ENCODE data around the gene PCP2.

Gene PCP2

GRCh38 chr19:7618771-7619510 lies 14.6 kb downstream of the PCP2 start:
- no peak for DNase-seq

GRCh38 chr19:7618348-7618747 lies 15.2 kb downstream of the PCP2 start:
- no peak for DNase-seq

- no peak for DNase-seq
Measured at GRCh38 chr19:7617735-7618134, 15.8 kb downstream of the PCP2 start.

GRCh38 chr19:7617172-7617571 lies 16.3 kb downstream of the PCP2 start:
- DNase-seq = no peak

- DNase-seq = no peak
Measured at GRCh38 chr19:7614859-7615741, 18.4 kb downstream of the PCP2 start.

- DNase-seq = no peak
Measured at GRCh38 chr19:7612282-7613274, 20.9 kb downstream of the PCP2 start.

- DNase-seq = no peak
Measured at GRCh38 chr19:7611541-7612279, 21.8 kb downstream of the PCP2 start.

GRCh38 chr19:7610491-7611240 lies 22.9 kb downstream of the PCP2 start:
- no peak for DNase-seq

GRCh38 chr19:7607874-7608560 lies 25.5 kb downstream of the PCP2 start:
- DNase-seq = no peak

GRCh38 chr19:7607212-7607873 lies 26.2 kb downstream of the PCP2 start:
- no peak for DNase-seq

- DNase-seq = no peak
Measured at GRCh38 chr19:7606289-7606688, 27.2 kb downstream of the PCP2 start.

GRCh38 chr19:7605490-7606222 lies 27.9 kb downstream of the PCP2 start:
- peak in 1 of 2 donors; percentile 51 for DNase-seq

- no peak for DNase-seq
Measured at GRCh38 chr19:7603919-7604318, 29.6 kb downstream of the PCP2 start.

- DNase-seq = no peak
Measured at GRCh38 chr19:7602935-7603497, 30.5 kb downstream of the PCP2 start.

GRCh38 chr19:7602240-7602934 lies 31.1 kb downstream of the PCP2 start:
- DNase-seq = no peak

GRCh38 chr19:7600721-7601120 lies 32.8 kb downstream of the PCP2 start:
- no peak for DNase-seq

- DNase-seq = no peak
Measured at GRCh38 chr19:7598180-7598579, 35.3 kb downstream of the PCP2 start.

GRCh38 chr19:7597689-7598088 lies 35.8 kb downstream of the PCP2 start:
- DNase-seq = no peak
